Vagina (tissue), 2 donors: ENCODE data around the gene MFAP2.

Experiments
- CTCF ChIP-seq, 3 experiments: fragments of 450-650 bp in 2 of 3; fragments of 200-600 bp in 1 of 3; sonication (generic) in 1 of 3; IDR thresholded peaks; one replicate each; pipeline ENCODE4 v1.5.1; 2017 to 2019; ENCODE audit warnings: antibody characterized with exemption in 3 of 3, mild to moderate bottlenecking in 2 of 3, moderate library complexity in 2 of 3
- POLR2AphosphoS5 ChIP-seq, 2 donors: sonication (generic); formaldehyde crosslinking; IDR thresholded peaks; one replicate each; pipeline ENCODE4 v1.9.0; 2017; ENCODE audit warnings: antibody characterized with exemption in 2 of 2, mild to moderate bottlenecking in 2 of 2, low read depth in 1 of 2; ENCODE audit not compliant: insufficient read depth in 1 of 2

- TF ChIP-seq CTCF (IDR thresholded peaks at IDR 0.05) (no peak), POLR2AphosphoS5 (IDR thresholded peaks at IDR 0.05; ENCODE audit: insufficient read depth in 1 of 2, low read depth in 1 of 2) (no peak)
These were observed 21.9 kb downstream of the MFAP2 start for GRCh38 chr1:16958475-16958874.
